Fibroblast of mammary gland (primary cell): ENCODE data around the gene MYBPC2.

Experiments
- DNase-seq: peaks from one replicate; pipeline ENCODE4 v3.0.0-alpha.2; 2010; ENCODE audit warnings: low read depth
- H3K4me3 ChIP-seq: 2 replicates; pipeline ENCODE4 v1.5.1; 2011; ENCODE audit warnings: low read depth, mild to moderate bottlenecking, low read length, moderate library complexity; ENCODE audit not compliant: control insufficient read depth
- TF ChIP-seq, protein P1 (sequence below): conservative IDR thresholded peaks from 2 replicates; pipeline ENCODE4 v1.5.1; 2011; ENCODE audit warnings: low read depth, low read length, inconsistent platforms; ENCODE audit not compliant: control insufficient read depth, insufficient read depth

Gene MYBPC2

DNA sequence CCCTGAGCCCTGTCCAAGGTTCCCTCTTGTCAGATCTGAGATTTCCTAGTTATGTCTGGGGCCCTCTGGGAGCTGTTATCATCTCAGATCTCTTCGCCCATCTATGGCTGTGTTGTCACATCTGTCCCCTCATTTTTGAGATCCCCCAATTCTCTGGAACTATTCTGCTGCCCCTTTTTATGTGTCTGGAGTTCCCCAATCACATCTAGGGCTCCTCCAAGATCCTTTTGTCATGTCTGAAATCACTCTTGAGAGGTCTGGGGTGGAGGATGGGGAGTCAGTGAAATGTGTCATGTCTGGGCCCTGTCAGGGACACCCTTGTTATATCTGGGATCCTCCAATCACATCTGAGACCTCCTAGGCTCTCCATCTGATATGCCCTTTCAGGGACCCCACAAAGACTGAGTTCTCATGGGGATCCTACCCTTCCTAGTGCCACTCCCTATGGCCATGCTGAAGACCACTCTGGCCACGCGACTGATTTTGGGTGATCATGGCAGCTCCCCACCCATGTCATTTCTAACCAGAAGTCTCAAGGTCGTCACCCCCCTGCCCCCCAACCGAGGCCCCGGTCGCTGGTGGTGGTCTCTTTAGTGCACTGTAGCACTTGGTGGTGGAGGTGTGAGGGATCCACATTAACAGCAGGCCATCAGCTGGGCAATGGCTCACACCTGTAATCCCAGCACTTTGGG is 3.8 kb upstream of the MYBPC2 start:
- no peak overlapping the region for H3K4me3 ChIP-seq
- no peak for DNase-seq
- TF ChIP-seq, protein P1, sequence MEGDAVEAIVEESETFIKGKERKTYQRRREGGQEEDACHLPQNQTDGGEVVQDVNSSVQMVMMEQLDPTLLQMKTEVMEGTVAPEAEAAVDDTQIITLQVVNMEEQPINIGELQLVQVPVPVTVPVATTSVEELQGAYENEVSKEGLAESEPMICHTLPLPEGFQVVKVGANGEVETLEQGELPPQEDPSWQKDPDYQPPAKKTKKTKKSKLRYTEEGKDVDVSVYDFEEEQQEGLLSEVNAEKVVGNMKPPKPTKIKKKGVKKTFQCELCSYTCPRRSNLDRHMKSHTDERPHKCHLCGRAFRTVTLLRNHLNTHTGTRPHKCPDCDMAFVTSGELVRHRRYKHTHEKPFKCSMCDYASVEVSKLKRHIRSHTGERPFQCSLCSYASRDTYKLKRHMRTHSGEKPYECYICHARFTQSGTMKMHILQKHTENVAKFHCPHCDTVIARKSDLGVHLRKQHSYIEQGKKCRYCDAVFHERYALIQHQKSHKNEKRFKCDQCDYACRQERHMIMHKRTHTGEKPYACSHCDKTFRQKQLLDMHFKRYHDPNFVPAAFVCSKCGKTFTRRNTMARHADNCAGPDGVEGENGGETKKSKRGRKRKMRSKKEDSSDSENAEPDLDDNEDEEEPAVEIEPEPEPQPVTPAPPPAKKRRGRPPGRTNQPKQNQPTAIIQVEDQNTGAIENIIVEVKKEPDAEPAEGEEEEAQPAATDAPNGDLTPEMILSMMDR, result no peak

DNA sequence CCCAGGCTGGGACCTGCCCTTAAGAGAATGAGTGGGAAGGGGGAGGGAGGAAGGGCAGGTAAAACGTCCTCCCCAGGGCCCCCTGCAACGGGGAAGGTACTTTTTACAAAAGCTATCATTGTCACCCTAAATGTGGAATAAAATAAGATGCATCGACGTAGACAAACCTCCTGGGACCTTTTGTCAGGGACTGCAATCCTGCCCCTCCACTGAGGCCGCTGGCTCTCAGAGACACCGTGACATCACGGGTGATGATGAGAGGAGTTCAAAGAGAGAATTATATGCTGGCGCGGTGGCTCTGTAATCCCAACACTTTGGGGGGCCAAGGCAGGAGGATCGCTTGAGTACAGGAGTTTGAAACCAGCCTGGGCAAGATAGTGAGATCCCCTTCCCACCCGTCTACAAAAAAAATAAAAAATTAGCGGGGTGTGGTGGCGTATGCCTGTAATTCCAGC is 1.8 kb upstream of the MYBPC2 start:
- TF ChIP-seq, protein P1, result no peak
- peak overlapping the region; percentile 46 for H3K4me3 ChIP-seq
- DNase-seq, result no peak

DNA sequence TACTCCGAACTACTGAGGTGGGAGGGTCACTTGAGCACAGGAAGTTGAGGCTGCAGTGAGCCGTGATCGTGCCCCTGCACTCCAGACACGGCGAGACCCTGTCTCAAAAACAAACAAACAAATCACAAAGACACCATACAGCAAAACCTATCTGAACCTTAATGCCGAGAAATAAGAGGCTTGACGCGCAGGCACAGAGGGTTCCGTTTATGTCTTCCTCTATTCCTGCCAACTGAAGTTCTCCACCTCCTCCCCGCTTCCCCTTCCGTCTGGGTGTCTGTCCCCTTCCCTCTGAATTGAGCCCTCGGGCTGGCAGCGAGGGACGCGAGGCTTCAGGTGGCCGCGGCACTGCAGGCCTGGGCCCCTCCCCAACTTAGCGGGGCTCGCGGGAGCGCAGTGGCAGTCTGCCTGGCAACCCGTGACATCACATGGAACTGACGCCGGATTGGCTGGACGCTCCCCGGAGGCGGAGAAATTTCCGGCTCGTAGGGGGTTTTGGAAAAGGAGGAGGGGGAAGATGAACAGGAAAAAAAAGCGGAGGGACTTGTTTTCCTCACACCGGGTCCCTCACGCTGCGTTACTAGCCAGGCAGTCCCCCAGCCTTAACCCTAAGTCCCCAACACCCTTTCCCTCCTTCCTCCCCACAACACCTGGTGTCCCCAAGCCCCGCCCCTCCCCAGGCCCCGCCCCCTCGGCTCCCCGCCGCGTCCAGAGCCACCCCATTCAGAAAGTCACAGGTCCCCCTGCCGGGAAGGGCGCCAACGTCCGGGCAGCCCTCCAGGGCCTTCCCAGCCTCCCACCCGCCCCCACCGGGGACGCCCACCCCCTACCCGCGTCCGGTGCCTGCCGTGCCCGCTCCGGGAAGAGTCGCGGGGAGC is 1.1 kb upstream of the MYBPC2 start:
- H3K4me3 ChIP-seq, result peak overlapping the region; percentile 46
- peak; percentile 41 for DNase-seq

DNA sequence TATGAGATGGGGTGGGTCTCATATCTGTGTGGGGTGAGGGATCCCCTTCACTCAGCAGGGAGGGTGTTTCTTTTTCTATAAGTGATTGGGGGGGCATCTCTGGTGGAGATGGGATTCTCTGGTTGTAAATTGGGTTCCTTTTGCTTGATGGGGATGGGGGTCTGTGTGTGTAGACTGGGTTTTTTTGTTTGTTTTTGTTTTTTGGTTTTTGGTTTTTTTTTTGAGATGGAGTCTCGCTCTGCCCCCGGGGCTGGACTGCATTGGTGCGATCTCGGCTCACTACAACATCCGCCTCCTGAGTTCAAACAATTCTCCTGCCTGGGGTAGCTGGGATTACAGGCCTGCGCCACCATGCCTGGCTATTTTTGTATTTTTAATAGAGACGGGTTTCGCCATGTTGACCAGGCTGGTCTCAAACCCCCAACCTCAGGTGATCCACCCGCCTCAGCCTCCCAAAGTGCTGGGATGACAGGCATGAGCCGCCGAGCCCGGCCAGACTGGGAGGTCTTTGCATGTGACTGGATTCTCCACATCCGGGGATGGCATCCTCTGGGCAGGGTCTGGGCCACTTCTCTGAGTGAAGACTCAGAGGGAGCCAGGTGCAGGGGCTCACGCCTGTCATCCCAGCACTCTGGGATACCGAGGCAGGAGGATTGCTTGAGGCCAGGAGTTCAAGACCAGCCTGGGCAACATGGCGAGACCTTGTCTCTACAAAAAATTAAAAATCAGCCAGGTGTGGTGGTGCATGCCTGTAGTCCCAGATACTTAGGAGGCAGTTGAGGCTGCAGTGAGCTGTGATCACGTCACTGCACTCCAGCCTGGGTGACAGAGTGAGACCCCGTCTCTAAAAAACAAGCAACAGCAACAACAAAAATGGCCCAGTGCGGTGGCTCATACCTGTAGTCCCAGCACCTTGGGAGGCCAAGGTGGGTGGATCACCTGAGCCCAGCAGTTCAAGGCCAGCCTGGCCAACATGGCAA is 799 bp downstream of the MYBPC2 start:
- no peak for DNase-seq
- TF ChIP-seq, protein P1, result no peak
- H3K4me3 ChIP-seq, result no peak overlapping the region

More for the DNA sequence above, 1.1 kb upstream of the MYBPC2 start:
- TF ChIP-seq, protein P1, result no peak

DNA sequence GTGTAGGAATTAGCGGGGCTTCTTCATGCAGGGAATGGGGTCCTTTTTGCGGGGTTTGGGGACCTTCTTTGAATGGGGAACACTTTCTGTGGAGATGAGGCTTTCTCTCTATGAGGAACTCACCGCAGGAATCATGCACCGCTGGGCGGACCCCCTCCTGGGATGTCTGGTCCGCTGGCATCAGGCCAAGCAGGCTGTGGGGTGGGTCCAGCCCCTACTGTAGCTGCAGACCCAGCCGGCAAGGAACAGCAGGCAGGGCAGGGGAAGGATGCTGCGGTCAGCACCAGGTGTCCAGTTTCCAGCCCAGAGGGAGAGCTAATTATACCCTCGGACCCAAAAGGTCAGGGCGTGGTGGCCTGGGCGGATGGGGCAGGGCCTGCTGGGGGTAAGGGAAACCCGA is 1.8 kb downstream of the MYBPC2 start:
- no peak overlapping the region for H3K4me3 ChIP-seq
- no peak for DNase-seq
- TF ChIP-seq, protein P1, result no peak

DNA sequence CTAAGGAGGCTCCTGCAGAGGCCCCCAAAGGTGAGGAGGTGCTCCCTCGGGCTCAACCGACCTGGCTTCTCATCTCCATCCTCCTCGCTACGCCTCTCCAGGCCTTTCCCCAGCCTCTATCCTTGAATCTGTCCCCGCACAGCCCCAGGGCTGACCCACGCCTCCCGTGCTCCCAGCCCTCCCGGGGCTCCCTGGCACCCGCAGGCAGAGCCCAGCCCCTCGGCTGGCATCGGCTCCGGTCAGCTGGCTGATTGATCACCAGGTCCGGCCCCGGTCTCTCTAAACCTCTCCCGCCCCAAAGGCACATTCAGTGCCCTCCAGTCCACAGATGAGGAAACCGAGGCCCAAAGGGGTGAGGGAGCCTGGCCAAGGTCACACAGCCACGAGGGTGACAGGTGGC is 2.5 kb downstream of the MYBPC2 start:
- no peak for DNase-seq
- H3K4me3 ChIP-seq, result no peak overlapping the region
- TF ChIP-seq, protein P1, result no peak
